HepG2 (cell line): Measurements from ENCODE around the gene GFER. TPM values are rescaled to one million over a fixed set of nuclear protein-coding genes. Genes with fewer than 3 reads are reported as not detected.

ENCODE experiments used
- ATAC-seq: fragments of 200-7000 bp; cut with Tn5 transposase; 3 replicates; pipeline ENCODE4 v1.9.1; 2020; ENCODE audit warnings: mild to moderate bottlenecking, moderate library complexity
- BruUV-seq: library from RNA; stranded (reverse); fragments of 400-500 nt; replicated peaks from 2 replicates; lab custom pipeline; 2021; lab: Mats Ljungman, UMichigan
- CTCF ChIA-PET: fragments of 300-600 bp; formaldehyde crosslinking; extraction: SDS; loops from one replicate; lab custom pipeline; 2021; ENCODE audit warnings: low total read pairs, inconsistent platforms, low intra/inter-chr PET ratio; lab: Yijun Ruan, JAX
- POLR2A ChIA-PET: fragments of 350-600 bp; sonication (Branson Sonifier 250); formaldehyde crosslinking; loops from one replicate; lab custom pipeline; 2020; ENCODE audit warnings: antibody characterized with exemption, inconsistent platforms; lab: Yijun Ruan, JAX
- DNase-seq: peaks from one replicate; pipeline ENCODE4 v3.0.0-alpha.2; 2015; ENCODE audit warnings: low spot score
- FAIRE-seq: peaks from 3 replicates; lab custom pipeline; 2011; peaks lifted over from hg19 to GRCh38; lab: Jason Lieb, UNC
- H2AFZ ChIP-seq: one replicate; pipeline ENCODE4 v1.6.1; 2011; ENCODE audit warnings: low read length, inconsistent platforms
- H3K27ac ChIP-seq: fragments of 300-600 bp; 3 replicates; pipeline ENCODE4 v1.8.0; 2011; ENCODE audit warnings: mixed run types, mild to moderate bottlenecking, mixed read lengths, low read length, inconsistent platforms; ENCODE audit not compliant: insufficient read depth; ENCODE audit errors: extremely low read length
- H3K27me3 ChIP-seq, 2 experiments: fragments of 200-600 bp in 1 of 2; 2 replicates in 1 of 2; 3 replicates in 1 of 2; pipeline versions ENCODE4 v1.6.0 to v1.8.0; 2011; ENCODE audit warnings: low read length in 2 of 2, mild to moderate bottlenecking in 2 of 2, moderate library complexity in 2 of 2, inconsistent platforms in 1 of 2; ENCODE audit not compliant: insufficient read depth in 2 of 2, control insufficient read depth in 1 of 2
- H3K36me3 ChIP-seq, 2 experiments: fragments of 200-600 bp in 1 of 2; replicated peaks in 1 of 2; 2 replicates in 1 of 2; 3 replicates in 1 of 2; pipeline versions ENCODE4 v1.5.1 to v1.8.0; 2011; ENCODE audit warnings: low read length in 2 of 2, inconsistent platforms in 1 of 2; ENCODE audit not compliant: insufficient read depth in 2 of 2, control insufficient read depth in 1 of 2
- H3K4me1 ChIP-seq: 2 replicates; pipeline ENCODE4 v1.5.1; 2012; ENCODE audit warnings: low read length, inconsistent platforms; ENCODE audit not compliant: insufficient read depth
- H3K4me2 ChIP-seq: 2 replicates; pipeline ENCODE4 v1.6.0; 2011; ENCODE audit warnings: low read depth, low read length, inconsistent platforms
- H3K4me3 ChIP-seq, 3 experiments: fragments of 200-600 bp in 1 of 3; sonication (generic), shearing (Covaris generic) in 1 of 3; replicated peaks in 1 of 3; 2 replicates each; pipeline ENCODE4 v1.5.1; 2011 to 2016; ENCODE audit warnings: low read length in 3 of 3, inconsistent platforms in 2 of 3, low read depth in 2 of 3, mild to moderate bottlenecking in 2 of 3, control low read depth in 1 of 3, mixed read lengths in 1 of 3; ENCODE audit not compliant: insufficient read depth in 1 of 3
- H3K79me2 ChIP-seq: one replicate; pipeline ENCODE4 v1.6.1; 2011; ENCODE audit warnings: low read length, inconsistent platforms; ENCODE audit not compliant: insufficient read depth
- H3K9ac ChIP-seq: 2 replicates; pipeline ENCODE4 v1.6.0; 2011; ENCODE audit warnings: mild to moderate bottlenecking, low read depth, low read length, inconsistent platforms; ENCODE audit not compliant: insufficient read depth
- H3K9me3 ChIP-seq: 2 replicates; pipeline ENCODE4 v1.5.1; 2012; ENCODE audit warnings: mild to moderate bottlenecking, low read length
- H4K20me1 ChIP-seq: 2 replicates; pipeline ENCODE4 v1.6.0; 2011; ENCODE audit warnings: inconsistent platforms, mild to moderate bottlenecking, low read length, moderate library complexity; ENCODE audit not compliant: insufficient read depth
- AGO2 ChIP-seq: fragments of 200-400 bp; formaldehyde crosslinking; optimal IDR thresholded peaks from 2 replicates; pipeline ENCODE3; 2017; ENCODE audit warnings: mild to moderate bottlenecking, low read depth, low read length, moderate library complexity
- DNMT1 ChIP-seq: sonication (generic); formaldehyde crosslinking; IDR thresholded peaks from 2 replicates; pipeline ENCODE4 v1.5.1; 2020; ENCODE audit warnings: mild to moderate bottlenecking, missing genetic modification reagents
- HNF4G ChIP-seq, 2 experiments: sonication (generic) in 1 of 2; formaldehyde crosslinking in 1 of 2; IDR thresholded peaks; 2 replicates each; pipeline versions ENCODE4 v1.4.0 to v1.6.1; 2011 to 2020; ENCODE audit warnings: borderline replicate concordance in 2 of 2, low read depth in 2 of 2, mild to moderate bottlenecking in 2 of 2, low read length in 1 of 2, missing genetic modification reagents in 1 of 2, moderate library complexity in 1 of 2
- RARA ChIP-seq: IDR thresholded peaks from 2 replicates; pipeline ENCODE4 v1.6.1; 2016; ENCODE audit warnings: missing genetic modification reagents, missing compliant biosample characterization
- ZNF768 ChIP-seq: sonication (generic); formaldehyde crosslinking; IDR thresholded peaks from 2 replicates; pipeline ENCODE4 v1.4.0; 2020; ENCODE audit warnings: missing genetic modification reagents
- WGBS: methylation state at CpG from one replicate; pipeline ENCODE4 v1.1.6; 2017; ENCODE audit warnings: low lambda C conversion rate; 5-methylcytosine and 5-hydroxymethylcytosine counted together
- in situ Hi-C: cut with HindIII; loops from 2 replicates; pipeline ENCODE4 v1.10.0; 2017; ENCODE audit warnings: low pct_unique_long_range_greater_than_20kb; ENCODE audit not compliant: extremely low pct_ligation_motif_present
- intact Hi-C: fragments of 100-400 bp; cut with micrococcal nuclease; formaldehyde crosslinking; loops from one replicate; pipeline ENCODE4 v1.10.0; 2022; ENCODE audit not compliant: unreplicated experiment
- polyA plus RNA-seq, 8 experiments: library from polyadenylated mRNA; depleted of rRNA in 3 of 8; stranded (reverse) in 7 of 8; unstranded in 1 of 8; fragments of >200 nt; fragmentation: Illumina TruSeq in 4 of 8; extraction: Trizol in 4 of 8; gene quantifications; 2 replicates each; pipeline versions ENCODE4 v1.2.1 to v1.2.3, GENCODE V29; 2011 to 2016; ENCODE audit warnings: low read depth in 4 of 8, missing spikeins in 1 of 8, mixed read lengths in 1 of 8; ENCODE audit not compliant: insufficient read depth in 1 of 8
- total RNA-seq, 5 experiments: library from RNA; depleted of rRNA; stranded (reverse); fragments of >200 nt; fragmentation: Illumina TruSeq; extraction: Trizol; gene quantifications; 2 replicates each; pipeline ENCODE4 v1.2.3, GENCODE V29; 2016; ENCODE audit warnings: low read depth in 1 of 5

The GFER gene
- total and polyA plus RNA-seq, 2 of the 13 experiments (the other 11 are each of a cell fraction or from before 2014, with no cell fraction given): 28.6 to 71.7 TPM

GRCh38 chr16:2030036-2030435 is 46.0 kb downstream of the GFER start:
- no TSS peak for BruUV-seq
- H3K9me3 ChIP-seq: no peaks in the 10 kb centered on the region
- no peak overlapping the region for H2AFZ ChIP-seq
- no peaks in the 10 kb centered on the region; a peak in 1 of 5 replicates for H3K36me3 ChIP-seq
- WGBS: 88% methylated on average over 7 of the region's 11 CpGs
- FAIRE-seq (no peak), DNase-seq (no peak)
- no peak overlapping the region for H3K27ac ChIP-seq
- H3K4me3 ChIP-seq: no peak overlapping the region
- H3K4me2 ChIP-seq: no peak overlapping the region
- H4K20me1 ChIP-seq: 0 out of 2 replicates have a peak, but pooled peaks cover 7% of the 10 kb centered on the region
- H3K79me2 ChIP-seq: peaks cover 3% of the 10 kb centered on the region
- no peak overlapping the region for H3K9ac ChIP-seq
- intact Hi-C loops: no loop called here
- no peak for TF ChIP-seq RARA (CRISPR knock-in tag)
- peak; percentile 80; the same call in 1 of the 2 replicates for TF ChIP-seq ZNF768 (CRISPR knock-in tag)
- TF ChIP-seq, all 625 proteins: peak for 1
- H3K27me3 ChIP-seq: peaks cover 0 to 9% of the 10 kb centered on the region in 2 experiments; a peak in 1 of 5 replicates
- in situ Hi-C loops: no loop called here
- ChIA-PET POLR2A (no interaction called here), CTCF (no interaction called here)
- ATAC-seq: no peak
- H3K4me1 ChIP-seq: peaks cover 76% of the 10 kb centered on the region

- 87% methylated on average over 7 of the region's 11 CpGs for WGBS
- CTCF ChIA-PET: no interaction called here
- POLR2A ChIA-PET: interaction anchor here (1.7 kb wide), 1 partner anchor 124 kb away, joined by 4 read pairs; the partner anchor contains the start of gene TRAF7
Observed at GRCh38 chr16:2031081-2031577, 47.1 kb downstream of the GFER start.

More at GRCh38 chr16:2031081-2031577, 47.1 kb downstream of the GFER start:
- no peaks in the 10 kb centered on the region for H3K9me3 ChIP-seq
- H4K20me1 ChIP-seq: 0 out of 2 replicates have a peak, but pooled peaks cover 7% of the 10 kb centered on the region
- no peak for TF ChIP-seq HNF4G (IDR thresholded peaks at IDR 0.05; ENCODE audit: borderline replicate concordance, low read depth, low read length)
- TF ChIP-seq HNF4G (CRISPR knock-in tag; IDR thresholded peaks at IDR 0.05; ENCODE audit: borderline replicate concordance, low read depth): no peak
- peak; percentile 32 for TF ChIP-seq AGO2
- TF ChIP-seq DNMT1 (CRISPR knock-in tag): no peak
- H3K4me1 ChIP-seq: peaks cover 75% of the 10 kb centered on the region
- ATAC-seq (no peak), DNase-seq (no peak), FAIRE-seq (no peak)
- no peak overlapping the region for H3K4me3 ChIP-seq
- H3K79me2 ChIP-seq: peaks cover 3% of the 10 kb centered on the region
- BruUV-seq: no TSS peak
- no peaks in the 10 kb centered on the region; a peak in 1 of 5 replicates for H3K36me3 ChIP-seq
- no peak overlapping the region for H3K9ac ChIP-seq
- intact Hi-C loops: no loop called here
- H2AFZ ChIP-seq: no peak overlapping the region
- in situ Hi-C loops: no loop called here
- H3K27ac ChIP-seq: no peak overlapping the region
- H3K4me2 ChIP-seq: no peak overlapping the region
- H3K27me3 ChIP-seq: peaks cover 0 to 2% of the 10 kb centered on the region in 2 experiments; a peak in 1 of 5 replicates
